ENCODE results near the gene ARPP19. TPM values are rescaled to one million over a fixed set of nuclear protein-coding genes. Genes with fewer than 3 reads are reported as not detected.

ARPP19 gene
- total and polyA plus RNA-seq, 4 donors: 12.1 to 55.6 (median 31.7) TPM

- no peaks in the 10 kb centered on the region for H3K9me3 ChIP-seq (ENCODE audit: control insufficient read depth in 4 of 4, low read length in 3 of 4)
- DNase-seq (ENCODE audit: low spot score): no peak
- 6% methylated on average over 28 of the region's 28 CpGs for WGBS
- peak overlapping the region in 1 of 2 donors; percentile 8 for H3K9ac ChIP-seq (ENCODE audit: low read depth in 1 of 2, low read length in 2 of 2)
- H3K27me3 ChIP-seq (ENCODE audit: control insufficient read depth in 4 of 4, insufficient read depth in 4 of 4, low read length in 3 of 4): no peaks in the 10 kb centered on the region
- H3K4me3 ChIP-seq (ENCODE audit: low read depth in 1 of 3, low read length in 3 of 3): peak overlapping the region; percentile 18 to 89 (median 35)
- peak overlapping the region in 1 of 2 donors; percentile 13 for H3K27ac ChIP-seq (ENCODE audit: low read depth in 1 of 2, low read length in 2 of 2)
- no peaks in the 10 kb centered on the region for H3K36me3 ChIP-seq (ENCODE audit: control insufficient read depth in 4 of 4, insufficient read depth in 3 of 4, low read depth in 1 of 4, low read length in 3 of 4)
- H3K4me1 ChIP-seq (ENCODE audit: control insufficient read depth in 4 of 4, insufficient read depth in 4 of 4, low read length in 3 of 4): peaks cover 4 to 17% (median 11%) of the 10 kb centered on the region in 4 donors
- TF ChIP-seq NR2F2 (IDR thresholded peaks at IDR 0.05) (no peak), JUND (IDR thresholded peaks at IDR 0.05) (no peak), TAF1 (conservative IDR thresholded peaks at IDR 0.05) (no peak), CTCF (IDR thresholded peaks at IDR 0.05; ENCODE audit: low read depth, low read length, missing input control) (no peak), FOXA2 (IDR thresholded peaks at IDR 0.05) (no peak)
Observed at GRCh38 chr15:52529341-52529924, 39.4 kb downstream of the ARPP19 start.

GRCh38 chr15:52528564-52529340, 40.1 kb downstream of the ARPP19 start, which contains the start of gene MYO5A:
TSS of gene MYO5A (minus strand) at chr15:52528880. CDS start at chr15:52528806, 74 bp downstream.
- 1% methylated on average over 103 of the region's 103 CpGs for WGBS

More at GRCh38 chr15:52528564-52529340, 40.1 kb downstream of the ARPP19 start, which contains the start of gene MYO5A:
- Histone ChIP-seq H3K4me3 (ENCODE audit: low read depth in 1 of 3, low read length in 3 of 3) (peak within 1 kb of the TSS; percentile 18 to 89 (median 60)), H3K9ac (ENCODE audit: low read depth in 1 of 2, low read length in 2 of 2) (peak within 1 kb of the TSS in 1 of 2 donors; percentile 8), H3K27ac (ENCODE audit: low read depth in 1 of 2, low read length in 2 of 2) (peak within 1 kb of the TSS in 1 of 2 donors; percentile 13), H3K36me3 (ENCODE audit: control insufficient read depth in 4 of 4, insufficient read depth in 3 of 4, low read depth in 1 of 4, low read length in 3 of 4) (no peaks in the 10 kb centered on the region), H3K4me1 (ENCODE audit: control insufficient read depth in 4 of 4, insufficient read depth in 4 of 4, low read length in 3 of 4) (peaks cover 4 to 17% (median 11%) of the 10 kb centered on the region in 4 donors), H3K9me3 (ENCODE audit: control insufficient read depth in 4 of 4, low read length in 3 of 4) (no peaks in the 10 kb centered on the region), H3K27me3 (ENCODE audit: control insufficient read depth in 4 of 4, insufficient read depth in 4 of 4, low read length in 3 of 4) (no peaks in the 10 kb centered on the region)
- DNase-seq (ENCODE audit: low spot score): peak; percentile 57
- no peak for TF ChIP-seq ATF3 (IDR thresholded peaks at IDR 0.05)
- TF ChIP-seq CTCF (IDR thresholded peaks at IDR 0.05; ENCODE audit: low read depth, low read length, missing input control): peak; percentile 3

All from liver (tissue), 9 donors.